Measurements from ENCODE around the gene CMTM6.
"Not testable (repeated sequence)": the region's sequence is repeated elsewhere in the genome, so short reads cannot be mapped to it uniquely, and the experiment has no call there.

The CMTM6 gene

DNA sequence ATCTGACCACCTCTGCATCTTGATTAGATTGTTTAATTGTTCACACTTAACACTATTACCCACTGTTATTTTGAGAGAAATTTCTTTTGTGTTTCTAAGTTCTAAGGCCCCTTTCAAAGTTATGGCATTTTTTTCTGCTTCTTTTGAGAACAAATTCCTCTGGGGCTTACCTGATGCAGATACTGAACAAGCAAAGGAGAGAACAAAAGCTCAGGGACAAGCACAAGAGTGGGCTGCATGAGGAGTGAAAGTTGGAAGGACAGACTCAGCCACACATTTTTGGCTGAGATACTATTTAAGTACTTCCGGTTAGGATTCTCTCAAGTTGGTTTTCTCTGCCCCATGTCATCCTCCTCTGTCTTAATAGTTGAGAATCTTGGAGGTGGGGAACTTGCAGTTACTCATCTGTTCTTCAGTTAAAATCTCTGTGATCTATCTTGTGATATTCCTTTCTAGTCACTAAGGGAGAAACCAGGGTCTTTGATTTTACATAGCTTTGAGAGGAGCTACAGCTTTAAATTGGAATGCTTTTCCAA is 54.7 kb downstream of the CMTM6 start:
- no peaks in the 10 kb centered on the region for H3K36me3 ChIP-seq (ENCODE audit: control insufficient read depth in 2 of 2, insufficient read depth in 2 of 2, low read length in 2 of 2)
- no peak overlapping the region for H3K4me3 ChIP-seq (ENCODE audit: low read length in 2 of 2)
- peaks cover 2 to 4% of the 10 kb centered on the region in 2 donors for H3K27me3 ChIP-seq (ENCODE audit: control insufficient read depth in 1 of 2, insufficient read depth in 2 of 2, low read length in 2 of 2)
- no peak overlapping the region for H3K27ac ChIP-seq (ENCODE audit: low read length)
- no peaks in the 10 kb centered on the region for H3K4me1 ChIP-seq (ENCODE audit: control insufficient read depth, insufficient read depth, low read length)
- no peak overlapping the region for H3K9ac ChIP-seq (ENCODE audit: low read length in 2 of 2)
- no peaks in the 10 kb centered on the region for H3K9me3 ChIP-seq (ENCODE audit: control insufficient read depth in 2 of 2, low read length in 2 of 2)

- Histone ChIP-seq H3K27me3 (ENCODE audit: control insufficient read depth in 1 of 2, insufficient read depth in 2 of 2, low read length in 2 of 2) (no peaks in the 10 kb centered on the region), H3K9me3 (ENCODE audit: control insufficient read depth in 2 of 2, low read length in 2 of 2) (no peaks in the 10 kb centered on the region), H3K4me1 (ENCODE audit: control insufficient read depth, insufficient read depth, low read length) (no peaks in the 10 kb centered on the region), H3K36me3 (ENCODE audit: control insufficient read depth in 2 of 2, insufficient read depth in 2 of 2, low read length in 2 of 2) (no peaks in the 10 kb centered on the region), H3K4me3 (ENCODE audit: low read length in 2 of 2) (no peak overlapping the region), H3K9ac (ENCODE audit: low read length in 2 of 2) (no peak overlapping the region), H3K27ac (ENCODE audit: low read length) (no peak overlapping the region)
Measured at GRCh38 chr3:32443478-32443877, 59.2 kb downstream of the CMTM6 start.

DNA sequence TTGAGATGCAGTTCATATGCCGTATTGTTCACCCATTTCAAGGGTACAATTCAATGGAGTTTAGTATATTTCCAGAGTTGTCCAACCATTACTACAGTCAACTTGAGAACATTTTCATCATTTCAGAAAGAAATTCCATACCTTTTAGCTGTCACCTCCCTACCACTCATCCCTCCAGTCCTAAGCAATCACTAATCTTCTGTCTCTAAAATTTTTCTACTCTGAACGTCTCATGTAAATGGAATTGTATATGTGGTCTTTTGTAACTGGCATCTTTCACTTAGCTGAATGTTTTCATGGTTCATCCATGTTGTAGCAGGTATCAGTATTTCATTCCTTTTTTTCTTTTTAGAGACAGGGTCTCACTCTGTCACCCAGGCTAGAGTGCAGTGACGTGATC is 59.9 kb downstream of the CMTM6 start:
- Histone ChIP-seq H3K27ac (ENCODE audit: low read length) (no peak overlapping the region), H3K27me3 (ENCODE audit: control insufficient read depth in 1 of 2, insufficient read depth in 2 of 2, low read length in 2 of 2) (no peaks in the 10 kb centered on the region), H3K4me1 (ENCODE audit: control insufficient read depth, insufficient read depth, low read length) (no peaks in the 10 kb centered on the region), H3K36me3 (ENCODE audit: control insufficient read depth in 2 of 2, insufficient read depth in 2 of 2, low read length in 2 of 2) (no peaks in the 10 kb centered on the region), H3K9ac (ENCODE audit: low read length in 2 of 2) (no peak overlapping the region), H3K9me3 (ENCODE audit: control insufficient read depth in 2 of 2, low read length in 2 of 2) (no peaks in the 10 kb centered on the region), H3K4me3 (ENCODE audit: low read length in 2 of 2) (no peak overlapping the region)

DNA sequence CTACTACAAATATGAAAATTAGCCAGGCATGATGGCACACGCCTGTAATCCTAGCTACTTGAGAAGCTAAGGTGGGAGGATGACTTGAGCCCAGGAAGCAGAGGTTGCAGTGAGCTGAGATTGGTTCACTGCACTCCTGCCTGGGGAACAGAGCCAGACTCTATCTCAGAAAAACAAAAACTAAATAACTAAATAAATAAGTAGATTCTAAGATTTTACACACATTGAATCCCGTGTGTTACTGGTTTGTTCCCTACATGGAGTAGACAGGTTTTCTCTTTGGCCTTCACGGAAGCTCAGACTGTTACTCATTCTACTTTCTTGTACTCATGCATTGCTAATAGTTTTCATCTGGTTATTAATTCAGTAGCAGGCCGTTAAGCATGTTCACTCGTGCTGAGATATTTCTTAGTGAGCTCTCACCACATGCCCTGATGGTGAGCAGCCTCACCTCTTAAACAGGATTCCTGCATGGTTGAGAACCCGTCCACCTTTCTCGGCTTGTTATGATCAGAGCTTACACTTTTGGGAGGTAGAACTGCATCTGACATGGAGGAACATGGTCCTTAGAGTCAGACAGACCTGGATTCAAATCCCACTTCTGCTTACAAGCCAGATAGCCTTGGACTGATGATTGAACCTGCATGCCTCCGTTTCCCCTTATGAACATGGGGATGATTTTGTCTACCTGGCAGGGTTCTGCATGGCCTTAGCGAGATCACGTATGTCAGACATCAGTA is 61.9 kb downstream of the CMTM6 start:
- Histone ChIP-seq H3K27ac (ENCODE audit: low read length) (no peak overlapping the region), H3K4me3 (ENCODE audit: low read length in 2 of 2) (no peak overlapping the region), H3K27me3 (ENCODE audit: control insufficient read depth in 1 of 2, insufficient read depth in 2 of 2, low read length in 2 of 2) (no peaks in the 10 kb centered on the region), H3K36me3 (ENCODE audit: control insufficient read depth in 2 of 2, insufficient read depth in 2 of 2, low read length in 2 of 2) (no peaks in the 10 kb centered on the region), H3K9me3 (ENCODE audit: control insufficient read depth in 2 of 2, low read length in 2 of 2) (no peaks in the 10 kb centered on the region), H3K9ac (ENCODE audit: low read length in 2 of 2) (no peak overlapping the region), H3K4me1 (ENCODE audit: control insufficient read depth, insufficient read depth, low read length) (no peaks in the 10 kb centered on the region)

GRCh38 chr3:32439421-32439820 is 63.2 kb downstream of the CMTM6 start:
- H3K36me3 ChIP-seq (ENCODE audit: control insufficient read depth in 2 of 2, insufficient read depth in 2 of 2, low read length in 2 of 2); H3K9me3 ChIP-seq (ENCODE audit: control insufficient read depth in 2 of 2, low read length in 2 of 2); H3K27ac ChIP-seq (ENCODE audit: low read length); H3K4me1 ChIP-seq (ENCODE audit: control insufficient read depth, insufficient read depth, low read length); H3K27me3 ChIP-seq (ENCODE audit: control insufficient read depth in 1 of 2, insufficient read depth in 2 of 2, low read length in 2 of 2); H3K4me3 ChIP-seq (ENCODE audit: low read length in 2 of 2); H3K9ac ChIP-seq (ENCODE audit: low read length in 2 of 2): not testable (repeated sequence)

GRCh38 chr3:32438596-32439344 is 63.9 kb downstream of the CMTM6 start:
- Histone ChIP-seq H3K36me3 (ENCODE audit: control insufficient read depth in 2 of 2, insufficient read depth in 2 of 2, low read length in 2 of 2) (no peaks in the 10 kb centered on the region), H3K27ac (ENCODE audit: low read length) (no peak overlapping the region), H3K9ac (ENCODE audit: low read length in 2 of 2) (no peak overlapping the region), H3K27me3 (ENCODE audit: control insufficient read depth in 1 of 2, insufficient read depth in 2 of 2, low read length in 2 of 2) (no peaks in the 10 kb centered on the region), H3K4me3 (ENCODE audit: low read length in 2 of 2) (no peak overlapping the region), H3K4me1 (ENCODE audit: control insufficient read depth, insufficient read depth, low read length) (no peaks in the 10 kb centered on the region), H3K9me3 (ENCODE audit: control insufficient read depth in 2 of 2, low read length in 2 of 2) (no peaks in the 10 kb centered on the region)

GRCh38 chr3:32437896-32438295 is 64.8 kb downstream of the CMTM6 start:
- H3K4me3 ChIP-seq (ENCODE audit: low read length in 2 of 2): no peak overlapping the region

GRCh38 chr3:32436816-32437189 is 65.8 kb downstream of the CMTM6 start:
- no peak overlapping the region for H3K9ac ChIP-seq (ENCODE audit: low read length in 2 of 2)
- no peaks in the 10 kb centered on the region for H3K36me3 ChIP-seq (ENCODE audit: control insufficient read depth in 2 of 2, insufficient read depth in 2 of 2, low read length in 2 of 2)
- no peak overlapping the region for H3K4me3 ChIP-seq (ENCODE audit: low read length in 2 of 2)
- no peaks in the 10 kb centered on the region for H3K4me1 ChIP-seq (ENCODE audit: control insufficient read depth, insufficient read depth, low read length)
- H3K27me3 ChIP-seq (ENCODE audit: control insufficient read depth in 1 of 2, insufficient read depth in 2 of 2, low read length in 2 of 2): peaks cover 0 to 2% of the 10 kb centered on the region in 2 donors
- no peaks in the 10 kb centered on the region for H3K9me3 ChIP-seq (ENCODE audit: control insufficient read depth in 2 of 2, low read length in 2 of 2)
- H3K27ac ChIP-seq (ENCODE audit: low read length): no peak overlapping the region

More at GRCh38 chr3:32437896-32438295, 64.8 kb downstream of the CMTM6 start:
- H3K27ac ChIP-seq (ENCODE audit: low read length): no peak overlapping the region
- no peaks in the 10 kb centered on the region for H3K36me3 ChIP-seq (ENCODE audit: control insufficient read depth in 2 of 2, insufficient read depth in 2 of 2, low read length in 2 of 2)
- no peak overlapping the region for H3K9ac ChIP-seq (ENCODE audit: low read length in 2 of 2)
- H3K27me3 ChIP-seq (ENCODE audit: control insufficient read depth in 1 of 2, insufficient read depth in 2 of 2, low read length in 2 of 2): no peaks in the 10 kb centered on the region
- H3K9me3 ChIP-seq (ENCODE audit: control insufficient read depth in 2 of 2, low read length in 2 of 2): no peaks in the 10 kb centered on the region
- H3K4me1 ChIP-seq (ENCODE audit: control insufficient read depth, insufficient read depth, low read length): no peaks in the 10 kb centered on the region

GRCh38 chr3:32435911-32436815 is 66.5 kb downstream of the CMTM6 start:
- Histone ChIP-seq H3K9me3 (ENCODE audit: control insufficient read depth in 2 of 2, low read length in 2 of 2) (no peaks in the 10 kb centered on the region), H3K4me1 (ENCODE audit: control insufficient read depth, insufficient read depth, low read length) (no peaks in the 10 kb centered on the region), H3K4me3 (ENCODE audit: low read length in 2 of 2) (no peak overlapping the region), H3K9ac (ENCODE audit: low read length in 2 of 2) (no peak overlapping the region), H3K36me3 (ENCODE audit: control insufficient read depth in 2 of 2, insufficient read depth in 2 of 2, low read length in 2 of 2) (no peaks in the 10 kb centered on the region), H3K27ac (ENCODE audit: low read length) (no peak overlapping the region), H3K27me3 (ENCODE audit: control insufficient read depth in 1 of 2, insufficient read depth in 2 of 2, low read length in 2 of 2) (peaks cover 3% of the 10 kb centered on the region in 2 donors)

GRCh38 chr3:32434206-32434605 is 68.4 kb downstream of the CMTM6 start:
- H3K9me3 ChIP-seq (ENCODE audit: control insufficient read depth in 2 of 2, low read length in 2 of 2): no peaks in the 10 kb centered on the region
- H3K4me1 ChIP-seq (ENCODE audit: control insufficient read depth, insufficient read depth, low read length): no peaks in the 10 kb centered on the region
- no peak overlapping the region for H3K9ac ChIP-seq (ENCODE audit: low read length in 2 of 2)
- H3K27ac ChIP-seq (ENCODE audit: low read length): no peak overlapping the region
- H3K4me3 ChIP-seq (ENCODE audit: low read length in 2 of 2): no peak overlapping the region
- H3K27me3 ChIP-seq (ENCODE audit: control insufficient read depth in 1 of 2, insufficient read depth in 2 of 2, low read length in 2 of 2): peaks cover 3% of the 10 kb centered on the region in 2 donors
- H3K36me3 ChIP-seq (ENCODE audit: control insufficient read depth in 2 of 2, insufficient read depth in 2 of 2, low read length in 2 of 2): no peaks in the 10 kb centered on the region
